BE2C (cell line): Measurements from ENCODE around the gene TP53I13.

Experiments
- DNase-seq: peaks from one replicate; pipeline ENCODE4 v3.0.0-alpha.2; 2020
- H3K27me3 ChIP-seq: fragments of 250-450 bp; sonication (Bioruptor Pico); 2 replicates; pipeline ENCODE4 v1.5.1; 2020; ENCODE audit warnings: mild to moderate bottlenecking
- H3K36me3 ChIP-seq: fragments of 250-450 bp; sonication (Bioruptor Pico); 2 replicates; pipeline ENCODE4 v1.5.1; 2020; ENCODE audit warnings: mild to moderate bottlenecking
- H3K4me1 ChIP-seq: fragments of 250-450 bp; sonication (Bioruptor Pico); 2 replicates; pipeline ENCODE4 v1.5.1; 2020
- H3K4me3 ChIP-seq: 2 replicates; pipeline ENCODE4 v1.5.1; 2011; ENCODE audit warnings: low read depth, low read length
- H3K9me3 ChIP-seq: fragments of 250-450 bp; sonication (Bioruptor Pico); 2 replicates; pipeline ENCODE4 v1.5.1; 2020
- TF ChIP-seq, protein P1 (sequence below): IDR thresholded peaks from 2 replicates; pipeline ENCODE4 v1.5.1; 2012; ENCODE audit warnings: mild to moderate bottlenecking, low read depth, low read length

The TP53I13 gene

DNA sequence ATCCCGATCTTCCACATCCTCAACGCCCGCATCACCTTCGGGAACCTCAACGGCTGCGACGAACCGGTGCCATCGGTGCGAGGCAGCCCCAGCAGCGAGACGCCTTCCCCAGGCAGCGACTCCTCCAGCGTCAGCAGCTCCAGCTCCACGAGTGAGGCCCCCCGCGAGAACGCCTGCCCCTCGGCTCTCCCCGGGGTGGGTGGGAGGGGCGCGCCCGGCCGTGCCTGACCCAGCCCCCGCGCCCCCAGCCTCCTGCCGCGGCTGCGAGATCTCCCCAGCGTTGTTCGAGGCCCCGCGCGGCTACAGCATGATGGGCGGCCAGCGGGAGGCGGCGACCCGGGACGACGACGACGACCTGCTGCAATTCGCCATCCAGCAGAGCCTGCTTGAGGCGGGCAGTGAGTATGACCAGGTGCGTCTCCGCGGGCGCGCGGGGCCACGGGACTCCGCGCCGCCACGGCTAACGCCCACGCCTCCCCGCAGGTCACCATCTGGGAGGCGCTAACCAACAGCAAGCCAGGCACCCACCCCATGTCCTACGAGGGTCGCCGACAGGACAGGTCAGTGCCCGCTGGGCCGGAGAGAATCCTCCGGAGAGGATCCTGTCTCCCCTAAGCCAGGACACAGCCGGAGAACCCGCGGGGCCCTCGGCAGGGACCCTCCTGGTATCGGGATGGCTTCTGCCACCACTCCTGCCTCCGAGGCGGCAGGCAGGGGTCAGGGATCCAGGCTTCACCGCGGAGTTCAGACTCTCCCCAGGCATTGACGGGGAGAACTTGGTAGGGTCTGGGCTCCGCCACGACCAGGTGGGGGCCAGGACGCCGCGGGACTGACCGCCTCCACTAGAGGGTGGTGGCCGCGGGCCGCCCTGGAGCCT is 44.1 kb downstream of the TP53I13 start:
- H3K4me3 ChIP-seq, result no peak overlapping the region
- peaks cover 13% of the 10 kb centered on the region for H3K36me3 ChIP-seq
- TF ChIP-seq, protein P1, sequence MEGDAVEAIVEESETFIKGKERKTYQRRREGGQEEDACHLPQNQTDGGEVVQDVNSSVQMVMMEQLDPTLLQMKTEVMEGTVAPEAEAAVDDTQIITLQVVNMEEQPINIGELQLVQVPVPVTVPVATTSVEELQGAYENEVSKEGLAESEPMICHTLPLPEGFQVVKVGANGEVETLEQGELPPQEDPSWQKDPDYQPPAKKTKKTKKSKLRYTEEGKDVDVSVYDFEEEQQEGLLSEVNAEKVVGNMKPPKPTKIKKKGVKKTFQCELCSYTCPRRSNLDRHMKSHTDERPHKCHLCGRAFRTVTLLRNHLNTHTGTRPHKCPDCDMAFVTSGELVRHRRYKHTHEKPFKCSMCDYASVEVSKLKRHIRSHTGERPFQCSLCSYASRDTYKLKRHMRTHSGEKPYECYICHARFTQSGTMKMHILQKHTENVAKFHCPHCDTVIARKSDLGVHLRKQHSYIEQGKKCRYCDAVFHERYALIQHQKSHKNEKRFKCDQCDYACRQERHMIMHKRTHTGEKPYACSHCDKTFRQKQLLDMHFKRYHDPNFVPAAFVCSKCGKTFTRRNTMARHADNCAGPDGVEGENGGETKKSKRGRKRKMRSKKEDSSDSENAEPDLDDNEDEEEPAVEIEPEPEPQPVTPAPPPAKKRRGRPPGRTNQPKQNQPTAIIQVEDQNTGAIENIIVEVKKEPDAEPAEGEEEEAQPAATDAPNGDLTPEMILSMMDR, result no peak
- H3K9me3 ChIP-seq, result no peaks in the 10 kb centered on the region
- no peak for DNase-seq
- H3K4me1 ChIP-seq, result no peaks in the 10 kb centered on the region
- no peaks in the 10 kb centered on the region for H3K27me3 ChIP-seq

DNA sequence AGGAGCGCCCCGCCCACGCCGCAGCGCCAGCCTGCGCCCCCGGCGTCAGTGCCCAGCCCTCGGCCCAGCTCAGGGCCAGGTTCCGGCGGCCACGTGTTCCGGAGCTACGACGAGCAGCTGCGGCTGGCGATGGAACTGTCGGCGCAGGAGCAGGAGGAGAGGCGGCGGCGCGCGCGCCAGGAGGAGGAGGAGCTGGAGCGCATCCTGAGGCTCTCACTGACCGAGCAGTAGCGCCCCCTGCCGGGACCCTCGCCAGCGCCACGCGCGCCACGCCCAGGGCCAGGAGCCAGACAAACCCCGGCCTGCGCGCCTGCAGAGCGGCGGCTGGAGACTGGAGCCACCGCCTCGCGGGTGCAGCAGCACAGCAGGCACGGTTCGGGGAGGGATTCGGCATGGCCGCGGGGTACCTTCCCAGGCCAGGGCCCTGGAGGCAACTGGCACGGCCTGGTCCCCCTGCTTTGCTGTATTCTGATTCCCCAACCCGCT is 44.9 kb downstream of the TP53I13 start:
- Histone ChIP-seq H3K4me1 (no peaks in the 10 kb centered on the region), H3K9me3 (no peaks in the 10 kb centered on the region), H3K4me3 (no peak overlapping the region), H3K36me3 (peaks cover 13% of the 10 kb centered on the region), H3K27me3 (no peaks in the 10 kb centered on the region)
- TF ChIP-seq, protein P1, result no peak
- no peak for DNase-seq

DNA sequence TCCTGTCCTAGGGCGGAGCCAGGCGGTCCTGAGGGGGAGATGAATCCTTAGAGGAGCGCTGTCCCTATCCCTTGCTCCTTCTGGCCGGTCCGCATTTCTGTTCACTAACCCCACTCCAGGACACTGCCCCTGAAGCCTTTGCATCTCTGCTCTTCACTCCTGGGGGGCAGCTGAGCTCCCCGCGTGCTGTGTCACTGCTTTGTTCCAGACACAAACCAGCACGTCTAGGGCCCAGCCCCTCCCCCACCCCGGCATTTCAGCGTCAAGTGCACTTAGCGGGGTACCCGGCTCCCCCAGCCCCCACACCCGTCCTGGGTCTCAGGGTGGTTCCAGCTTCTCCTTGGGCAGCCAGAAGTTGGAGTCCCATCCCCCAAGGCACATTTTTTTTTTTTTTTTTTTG is 45.4 kb downstream of the TP53I13 start:
- no peaks in the 10 kb centered on the region for H3K4me1 ChIP-seq
- no peaks in the 10 kb centered on the region for H3K27me3 ChIP-seq
- TF ChIP-seq, protein P1, result no peak
- H3K4me3 ChIP-seq, result no peak overlapping the region
- H3K9me3 ChIP-seq, result no peaks in the 10 kb centered on the region
- DNase-seq, result no peak
- peaks cover 13% of the 10 kb centered on the region for H3K36me3 ChIP-seq

DNA sequence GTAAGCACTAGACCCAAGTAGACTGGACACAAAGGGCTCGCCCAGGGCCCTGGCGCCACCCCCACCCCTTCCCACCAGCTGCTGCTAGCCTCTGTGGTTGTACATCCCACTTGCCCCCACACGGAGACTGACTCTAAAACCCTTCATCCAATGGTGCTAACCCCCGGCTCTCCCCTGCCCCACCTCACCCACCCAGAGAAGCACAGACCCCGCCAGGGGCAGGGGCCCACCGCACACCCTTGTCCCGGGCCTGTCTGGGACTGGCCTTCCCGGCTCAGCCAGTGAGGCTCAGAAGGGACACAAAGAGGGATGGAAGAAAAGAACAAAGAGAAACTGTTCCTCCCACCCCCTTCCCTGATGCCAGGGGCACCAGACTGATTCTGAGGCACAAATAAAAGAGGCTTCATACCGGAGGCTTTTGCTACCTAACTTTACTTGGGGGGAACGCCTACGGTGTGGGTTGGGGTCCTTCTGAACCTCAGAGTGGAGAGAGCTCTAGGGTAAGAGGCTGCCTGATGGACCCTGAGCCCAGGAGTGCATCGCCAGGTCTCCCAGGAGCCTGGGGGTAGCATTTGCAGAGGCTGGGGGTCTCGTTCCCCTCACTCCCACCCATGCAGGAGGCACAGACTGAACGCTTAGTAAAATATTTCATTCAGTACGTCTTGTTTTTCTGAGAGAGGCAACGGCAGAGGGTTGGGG is 46.0 kb downstream of the TP53I13 start:
- Histone ChIP-seq H3K4me1 (no peaks in the 10 kb centered on the region), H3K27me3 (no peaks in the 10 kb centered on the region), H3K9me3 (no peaks in the 10 kb centered on the region), H3K36me3 (peaks cover 13% of the 10 kb centered on the region), H3K4me3 (no peak overlapping the region)
- TF ChIP-seq, protein P1, result no peak
- no peak for DNase-seq

DNA sequence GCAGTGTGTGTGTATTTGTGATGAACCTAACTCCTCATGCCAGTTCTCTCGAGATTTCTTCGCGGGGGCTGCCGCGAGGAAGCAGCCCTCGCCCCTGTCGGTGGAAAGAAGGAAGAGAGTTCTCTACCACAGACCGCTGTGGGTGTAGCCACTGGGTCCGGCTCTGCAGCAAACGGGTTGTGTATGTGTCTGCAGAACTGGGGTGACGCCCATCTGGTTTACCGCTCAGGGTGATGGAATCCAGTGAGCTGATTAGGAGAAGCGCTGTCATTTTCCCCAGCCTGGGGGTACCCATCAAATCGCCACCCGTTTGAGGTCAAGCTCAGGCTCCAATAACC is 46.5 kb downstream of the TP53I13 start:
- DNase-seq, result no peak
- Histone ChIP-seq H3K9me3 (no peaks in the 10 kb centered on the region), H3K27me3 (no peaks in the 10 kb centered on the region), H3K4me3 (no peak overlapping the region), H3K4me1 (no peaks in the 10 kb centered on the region), H3K36me3 (peaks cover 13% of the 10 kb centered on the region)
- TF ChIP-seq, protein P1, result no peak
